Duodenal mucosa (tissue), 2 donors: Measurements from ENCODE around the gene ZNF281.
A peak's percentile ranks its signal among the peaks of the same experiment; 100 is the strongest.
"Not testable (repeated sequence)": the region's sequence is repeated elsewhere in the genome, so short reads cannot be mapped to it uniquely, and the experiment has no call there.

ENCODE experiments used
- H3K27ac ChIP-seq: one replicate; pipeline ENCODE4 v1.7.0; 2013; ENCODE audit warnings: low read depth, low read length
- H3K27me3 ChIP-seq, 2 donors: one replicate each; pipeline ENCODE4 v1.7.0; 2013; ENCODE audit warnings: low read length in 2 of 2, control low read depth in 1 of 2; ENCODE audit not compliant: insufficient read depth in 2 of 2, control insufficient read depth in 1 of 2
- H3K36me3 ChIP-seq, 2 donors: one replicate each; pipeline ENCODE4 v1.7.0; 2013; ENCODE audit warnings: low read length in 2 of 2, control low read depth in 1 of 2; ENCODE audit not compliant: insufficient read depth in 2 of 2, control insufficient read depth in 1 of 2
- H3K4me1 ChIP-seq, 2 donors: one replicate each; pipeline ENCODE4 v1.7.0; 2013; ENCODE audit warnings: low read length in 2 of 2, control low read depth in 1 of 2; ENCODE audit not compliant: insufficient read depth in 2 of 2, control insufficient read depth in 1 of 2
- H3K4me3 ChIP-seq, 2 donors: one replicate each; pipeline ENCODE4 v1.7.0; 2013; ENCODE audit warnings: low read length in 2 of 2, low read depth in 1 of 2
- H3K9ac ChIP-seq, 2 donors: one replicate each; pipeline ENCODE4 v1.7.0; 2013; ENCODE audit warnings: low read length in 2 of 2, low read depth in 1 of 2
- H3K9me3 ChIP-seq, 2 donors: one replicate each; pipeline ENCODE4 v1.7.0; 2013; ENCODE audit warnings: low read length in 2 of 2, control low read depth in 1 of 2; ENCODE audit not compliant: control insufficient read depth in 1 of 2

ZNF281 gene

GRCh38 chr1:200442537-200443156 lies 32.8 kb upstream of the ZNF281 start:
- no peak overlapping the region for H3K4me3 ChIP-seq
- H3K9me3 ChIP-seq, result no peaks in the 10 kb centered on the region
- no peak overlapping the region for H3K27ac ChIP-seq
- no peaks in the 10 kb centered on the region for H3K27me3 ChIP-seq
- H3K9ac ChIP-seq, result no peak overlapping the region
- no peaks in the 10 kb centered on the region for H3K36me3 ChIP-seq
- peaks cover 0 to 4% of the 10 kb centered on the region in 2 donors for H3K4me1 ChIP-seq

- H3K27ac ChIP-seq, result no peak overlapping the region
- no peaks in the 10 kb centered on the region for H3K9me3 ChIP-seq
- H3K4me3 ChIP-seq, result no peak overlapping the region
- peaks cover 0 to 8% of the 10 kb centered on the region in 2 donors for H3K4me1 ChIP-seq
- H3K36me3 ChIP-seq, result no peaks in the 10 kb centered on the region
- H3K9ac ChIP-seq, result no peak overlapping the region
- no peaks in the 10 kb centered on the region for H3K27me3 ChIP-seq
Measured at GRCh38 chr1:200442023-200442422, 32.2 kb upstream of the ZNF281 start.

- Histone ChIP-seq H3K9ac (no peak overlapping the region), H3K4me3 (no peak overlapping the region), H3K36me3 (no peaks in the 10 kb centered on the region), H3K27ac (no peak overlapping the region), H3K4me1 (peaks cover 0 to 7% of the 10 kb centered on the region in 2 donors), H3K27me3 (no peaks in the 10 kb centered on the region), H3K9me3 (no peaks in the 10 kb centered on the region)
Measured at GRCh38 chr1:200438911-200439310, 29.1 kb upstream of the ZNF281 start.

GRCh38 chr1:200438413-200438812 lies 28.6 kb upstream of the ZNF281 start:
- H3K4me1 ChIP-seq, H3K36me3 ChIP-seq, H3K27ac ChIP-seq, H3K9me3 ChIP-seq, H3K9ac ChIP-seq, H3K27me3 ChIP-seq, H3K4me3 ChIP-seq: not testable (repeated sequence)

GRCh38 chr1:200437556-200438203 lies 27.8 kb upstream of the ZNF281 start:
- Histone ChIP-seq H3K4me3 (peak overlapping the region; percentile 46 to 56), H3K4me1 (peaks cover 0 to 5% of the 10 kb centered on the region in 2 donors), H3K9me3 (no peaks in the 10 kb centered on the region), H3K9ac (no peak overlapping the region), H3K36me3 (no peaks in the 10 kb centered on the region), H3K27me3 (no peaks in the 10 kb centered on the region), H3K27ac (no peak overlapping the region)

- no peak overlapping the region for H3K4me3 ChIP-seq
- H3K27ac ChIP-seq, result no peak overlapping the region
- no peaks in the 10 kb centered on the region for H3K9me3 ChIP-seq
- peaks cover 0 to 5% of the 10 kb centered on the region in 2 donors for H3K4me1 ChIP-seq
- no peaks in the 10 kb centered on the region for H3K36me3 ChIP-seq
- no peak overlapping the region for H3K9ac ChIP-seq
- H3K27me3 ChIP-seq, result no peaks in the 10 kb centered on the region
Measured at GRCh38 chr1:200437088-200437487, 27.3 kb upstream of the ZNF281 start.

GRCh38 chr1:200436436-200436835 lies 26.6 kb upstream of the ZNF281 start:
- Histone ChIP-seq H3K9me3 (no peaks in the 10 kb centered on the region), H3K36me3 (no peaks in the 10 kb centered on the region), H3K9ac (no peak overlapping the region), H3K27me3 (no peaks in the 10 kb centered on the region), H3K4me3 (no peak overlapping the region), H3K4me1 (peaks cover 0 to 5% of the 10 kb centered on the region in 2 donors), H3K27ac (no peak overlapping the region)

GRCh38 chr1:200435200-200435780 lies 25.5 kb upstream of the ZNF281 start:
- Histone ChIP-seq H3K27me3 (no peaks in the 10 kb centered on the region), H3K9me3 (no peaks in the 10 kb centered on the region), H3K36me3 (no peaks in the 10 kb centered on the region), H3K4me3 (no peak overlapping the region), H3K9ac (no peak overlapping the region), H3K27ac (no peak overlapping the region), H3K4me1 (peaks cover 0 to 5% of the 10 kb centered on the region in 2 donors)

- H3K9me3 ChIP-seq, result no peaks in the 10 kb centered on the region
- H3K36me3 ChIP-seq, result no peaks in the 10 kb centered on the region
- no peak overlapping the region for H3K4me3 ChIP-seq
- peaks cover 0 to 5% of the 10 kb centered on the region in 2 donors for H3K4me1 ChIP-seq
- no peak overlapping the region for H3K27ac ChIP-seq
- no peak overlapping the region for H3K9ac ChIP-seq
- H3K27me3 ChIP-seq, result no peaks in the 10 kb centered on the region
Measured at GRCh38 chr1:200433586-200433985, 23.8 kb upstream of the ZNF281 start.

- no peak overlapping the region for H3K9ac ChIP-seq
- no peaks in the 10 kb centered on the region for H3K36me3 ChIP-seq
- no peaks in the 10 kb centered on the region for H3K27me3 ChIP-seq
- H3K4me1 ChIP-seq, result peaks cover 0 to 3% of the 10 kb centered on the region in 2 donors
- no peaks in the 10 kb centered on the region for H3K9me3 ChIP-seq
- H3K27ac ChIP-seq, result no peak overlapping the region
- H3K4me3 ChIP-seq, result no peak overlapping the region
Measured at GRCh38 chr1:200432586-200432985, 22.8 kb upstream of the ZNF281 start.
